ENCODE data around the gene PRKCG.
"Not testable (repeated sequence)": the region's sequence is repeated elsewhere in the genome, so short reads cannot be mapped to it uniquely, and the experiment has no call there.

Gene PRKCG

DNA sequence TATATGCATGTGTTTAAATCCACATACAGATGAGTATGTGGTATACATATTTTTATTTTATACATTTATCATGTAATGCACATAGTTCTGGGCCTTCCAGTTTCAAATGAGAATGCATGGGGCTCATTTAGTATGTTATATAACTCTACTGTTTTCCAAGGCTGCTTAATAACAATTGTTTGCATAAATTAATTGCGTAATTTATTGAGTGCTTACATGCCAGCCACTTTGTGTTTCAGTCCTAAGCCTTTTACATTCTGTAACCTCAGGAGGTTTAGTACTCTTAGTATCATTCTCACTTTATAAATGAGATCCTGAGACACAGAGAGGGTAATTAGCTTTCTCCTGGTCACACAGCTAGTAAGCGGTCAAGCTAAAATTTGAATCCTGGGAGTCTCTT lies 64.0 kb downstream of the PRKCG start:
- DNase-seq, result no peak

DNA sequence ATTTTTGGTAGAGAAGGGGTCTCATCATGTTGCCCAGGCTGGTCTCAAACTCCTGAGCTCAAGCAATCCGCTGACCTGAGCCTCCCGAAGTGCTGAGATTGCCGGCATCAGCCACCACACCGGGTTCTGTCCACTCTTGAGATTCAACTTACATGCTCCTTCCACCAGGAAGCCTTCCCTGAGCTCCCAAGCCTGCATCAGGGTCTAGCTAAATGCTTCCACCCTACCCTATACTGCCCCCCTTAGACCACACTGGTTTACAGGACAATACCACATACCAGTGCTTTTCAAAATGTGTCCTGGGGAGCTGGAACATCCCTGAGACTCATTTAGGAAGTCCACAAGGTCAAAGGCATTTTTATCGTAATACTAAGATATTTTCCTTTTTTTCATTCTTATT lies 65.6 kb downstream of the PRKCG start:
- no peak for DNase-seq

GRCh38 chr19:53948611-53949010 lies 66.6 kb downstream of the PRKCG start:
- DNase-seq, result not testable (repeated sequence)

DNA sequence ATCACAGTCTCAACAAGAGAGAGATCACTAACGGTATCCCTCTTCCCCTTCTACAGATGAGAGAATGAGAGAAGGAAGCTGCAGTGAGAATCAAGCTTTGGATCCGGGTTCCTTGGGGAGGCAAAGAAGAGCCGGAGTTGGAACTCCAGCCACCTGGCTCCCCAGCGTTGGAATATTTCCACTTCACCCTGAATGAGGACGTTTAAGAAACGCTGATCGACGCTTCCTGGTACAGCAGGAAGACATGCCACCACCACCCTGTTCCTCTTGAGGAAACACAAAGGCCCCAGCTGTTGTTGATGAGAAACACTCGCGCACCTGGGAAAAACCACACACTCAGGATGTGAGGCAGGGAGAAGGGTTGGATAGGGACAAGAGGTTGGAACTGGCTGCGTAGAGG lies 69.4 kb downstream of the PRKCG start:
- DNase-seq, result no peak

GRCh38 chr19:53951947-53952346 lies 70.0 kb downstream of the PRKCG start:
- no peak for DNase-seq

DNA sequence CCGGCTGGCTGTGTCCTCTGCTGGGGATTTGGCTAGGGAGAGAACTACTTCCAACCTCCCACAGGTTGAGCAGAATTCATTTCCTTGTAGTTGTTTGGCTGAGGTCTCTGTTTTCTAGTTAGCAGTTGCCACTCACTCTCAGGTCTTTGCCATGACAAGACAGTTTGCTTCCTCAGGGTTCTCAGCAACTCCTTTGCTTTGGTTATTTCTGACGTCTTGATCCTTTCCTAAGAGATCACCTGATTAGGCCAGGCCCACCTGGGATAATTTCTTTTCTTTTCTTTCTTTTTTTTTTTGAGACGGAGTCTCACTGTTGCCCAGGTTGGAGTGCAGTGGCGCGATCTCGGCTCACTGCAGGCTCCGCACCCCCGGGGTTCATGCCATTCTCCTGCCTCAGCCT lies 71.4 kb downstream of the PRKCG start:
- no peak for DNase-seq
